GM12864 (cell line): Measurements from ENCODE around the gene KIF26B.

Experiments used
- DNase-seq: peaks from one replicate; pipeline ENCODE4 v3.0.0-alpha.2; 2011; ENCODE audit warnings: low read depth
- H3K4me3 ChIP-seq: 2 replicates; pipeline ENCODE4 v1.5.1; 2011; ENCODE audit warnings: mild to moderate bottlenecking, low read depth, low read length, control low read depth
- CTCF ChIP-seq: IDR thresholded peaks from 2 replicates; pipeline ENCODE4 v1.5.1; 2011; ENCODE audit warnings: low read depth, mild to moderate bottlenecking, moderate library complexity, low read length, control low read depth, inconsistent platforms; ENCODE audit errors: missing control alignments

KIF26B gene

GRCh38 chr1:245246433-245246832 lies 91.6 kb downstream of the KIF26B start:
- no peak overlapping the region for H3K4me3 ChIP-seq
- TF ChIP-seq CTCF: no peak
- no peak for DNase-seq

GRCh38 chr1:245247356-245247755 lies 92.6 kb downstream of the KIF26B start:
- TF ChIP-seq CTCF: no peak
- DNase-seq: no peak
- H3K4me3 ChIP-seq: no peak overlapping the region

DNA sequence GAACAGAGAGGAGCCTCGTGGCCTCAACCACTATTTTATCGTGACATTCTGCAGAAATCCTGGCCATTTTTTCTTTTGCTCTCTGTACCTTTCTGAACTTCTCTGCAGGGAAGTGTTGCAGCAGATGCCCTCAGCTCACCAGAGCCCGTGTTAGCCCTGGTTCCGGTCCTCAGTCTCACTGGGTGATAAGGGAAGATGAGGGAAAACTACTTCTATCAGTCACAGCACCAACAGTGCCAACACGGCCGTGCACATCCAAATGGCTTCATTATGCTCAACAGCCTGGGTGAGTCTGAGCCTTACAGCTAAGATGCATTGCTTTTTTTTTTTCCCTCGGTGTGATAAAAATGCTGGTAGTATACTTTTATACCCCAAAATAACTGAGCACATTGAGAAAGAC lies 93.0 kb downstream of the KIF26B start:
- H3K4me3 ChIP-seq: no peak overlapping the region
- DNase-seq: no peak
- no peak for TF ChIP-seq CTCF

GRCh38 chr1:245248231-245248731 lies 93.5 kb downstream of the KIF26B start:
- H3K4me3 ChIP-seq: no peak overlapping the region
- DNase-seq: no peak
- TF ChIP-seq CTCF: no peak

DNA sequence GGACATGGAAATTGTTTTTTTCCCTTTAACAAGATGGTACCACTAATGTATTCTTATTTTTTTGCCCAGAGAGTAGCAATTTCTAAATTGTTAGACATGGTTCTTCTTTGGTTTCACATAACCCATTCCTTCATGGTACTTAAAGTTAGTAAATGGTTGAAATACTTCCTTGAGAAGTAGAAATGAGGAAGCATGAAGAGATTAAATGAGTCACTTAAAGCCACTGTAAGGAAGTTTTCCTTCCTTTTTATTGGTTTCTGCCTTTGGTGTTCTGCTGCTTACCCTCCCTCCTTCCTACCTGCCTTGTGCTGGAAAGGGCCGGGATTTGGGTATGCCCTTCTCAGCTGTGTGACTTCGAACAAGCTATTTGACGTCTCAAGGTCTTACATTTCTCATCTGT lies 101.0 kb downstream of the KIF26B start:
- no peak overlapping the region for H3K4me3 ChIP-seq
- no peak for TF ChIP-seq CTCF
- DNase-seq: no peak

GRCh38 chr1:245256528-245256927 lies 101.7 kb downstream of the KIF26B start:
- no peak for TF ChIP-seq CTCF
- DNase-seq: no peak
- H3K4me3 ChIP-seq: no peak overlapping the region

DNA sequence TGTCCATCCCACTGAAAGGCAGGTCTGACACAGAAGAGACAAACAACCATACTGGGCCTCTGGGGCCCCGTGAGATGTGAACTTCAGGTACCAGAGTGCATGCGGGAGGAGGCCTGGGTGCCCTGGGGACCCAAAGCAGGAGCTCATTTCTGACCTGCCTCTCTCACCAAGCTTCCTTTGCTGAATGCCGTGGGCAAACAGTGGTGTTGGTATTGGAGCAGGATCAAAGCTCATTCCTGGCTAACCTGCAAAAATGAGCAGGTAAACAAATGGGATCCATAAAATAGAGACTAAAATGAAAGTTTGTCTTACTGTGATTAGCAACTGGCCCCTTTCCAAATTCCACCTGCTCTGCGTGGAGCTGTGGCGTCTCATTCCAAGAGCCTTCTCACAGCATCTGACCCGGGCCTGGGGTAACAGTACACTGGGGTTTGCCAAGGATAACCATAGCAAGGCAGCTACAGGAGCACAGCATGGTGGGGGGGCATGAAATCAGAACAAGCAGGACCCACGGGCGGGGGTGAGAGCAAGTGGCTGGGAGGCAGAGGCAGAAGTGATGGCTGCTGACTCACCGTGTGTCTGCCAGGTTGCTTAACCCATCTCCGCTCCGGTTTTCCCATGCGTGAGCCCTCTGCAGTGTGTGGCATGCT lies 103.6 kb downstream of the KIF26B start:
- no peak for DNase-seq
- TF ChIP-seq CTCF: no peak
- no peak overlapping the region for H3K4me3 ChIP-seq
